Left renal cortex interstitium (tissue), 4 donors: ENCODE measurements around the gene ATP10A. TPM values are rescaled to one million over a fixed set of nuclear protein-coding genes. Genes with fewer than 3 reads are reported as not detected.

ENCODE experiments used
- DNase-seq, 4 donors: peaks; one replicate each; pipeline ENCODE4 v3.0.0-alpha.2; 2013; ENCODE audit warnings: low read depth in 4 of 4, low spot score in 2 of 4, missing footprints in 1 of 4
- polyA plus RNA-seq, 4 donors: library from polyadenylated mRNA; unstranded; fragments of 120-200 nt; gene quantifications; one replicate each; pipeline ENCODE4 v1.2.1, GENCODE V29; 2013; ENCODE audit not compliant: insufficient read length in 4 of 4

Gene ATP10A
- polyA plus RNA-seq, 4 donors: 3.0 to 5.2 (median 3.9) TPM

DNA sequence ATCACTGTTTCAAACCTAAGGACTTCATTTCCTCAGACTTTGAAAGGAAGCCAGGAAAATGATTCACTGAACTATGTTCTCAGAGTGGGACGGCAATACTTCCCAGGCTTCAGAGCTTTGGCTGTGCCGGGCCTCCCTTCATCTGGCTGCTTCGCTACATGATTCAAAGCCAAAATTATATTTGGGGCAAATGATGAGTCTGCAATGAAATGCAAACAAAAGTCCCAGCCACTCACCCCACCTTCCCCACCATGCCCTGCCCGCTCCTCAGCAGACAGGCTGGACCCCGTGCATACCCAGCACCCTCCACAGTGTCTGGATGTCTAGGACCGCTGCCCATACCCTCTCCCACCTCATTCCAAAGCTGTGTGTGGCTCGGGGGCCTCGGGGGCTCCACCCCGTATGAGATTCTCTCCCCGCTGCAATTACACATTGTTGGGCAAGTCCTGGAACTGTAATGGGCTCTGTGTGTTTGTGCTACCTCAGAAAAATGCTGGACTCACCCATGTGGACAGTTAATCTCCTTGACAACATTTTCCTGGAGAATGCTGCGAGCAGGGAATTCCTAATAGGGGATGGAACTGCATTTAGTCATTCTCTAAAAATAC, 32.2 kb downstream of the ATP10A start:
- DNase-seq: no peak

DNA sequence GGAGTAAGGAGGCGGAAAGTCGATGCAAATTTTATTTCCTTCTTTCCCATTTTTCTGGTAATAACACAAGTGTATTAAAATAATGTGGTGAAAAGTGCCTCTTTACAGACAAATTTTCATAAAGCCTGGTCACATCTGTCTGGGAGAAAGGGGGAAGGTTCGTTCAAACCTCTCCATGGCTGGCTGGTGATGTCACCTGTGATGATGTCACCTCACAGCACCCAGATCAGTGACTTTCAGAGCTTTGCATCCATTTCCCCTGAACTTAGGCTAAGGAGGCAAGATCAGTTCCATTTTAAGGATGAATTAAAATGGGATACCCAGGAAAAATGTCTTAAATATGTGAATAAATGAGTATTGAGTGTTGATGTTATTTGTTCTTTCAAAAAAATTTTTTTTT, 34.1 kb downstream of the ATP10A start:
- DNase-seq: no peak

GRCh38 chr15:25825207-25825606, 37.9 kb downstream of the ATP10A start:
- DNase-seq: no peak

GRCh38 chr15:25824618-25825017, 38.5 kb downstream of the ATP10A start:
- DNase-seq: no peak

GRCh38 chr15:25812845-25813244, 50.3 kb downstream of the ATP10A start:
- no peak for DNase-seq

- no peak for DNase-seq
Observed at GRCh38 chr15:25812073-25812472, 51.1 kb downstream of the ATP10A start.

DNA sequence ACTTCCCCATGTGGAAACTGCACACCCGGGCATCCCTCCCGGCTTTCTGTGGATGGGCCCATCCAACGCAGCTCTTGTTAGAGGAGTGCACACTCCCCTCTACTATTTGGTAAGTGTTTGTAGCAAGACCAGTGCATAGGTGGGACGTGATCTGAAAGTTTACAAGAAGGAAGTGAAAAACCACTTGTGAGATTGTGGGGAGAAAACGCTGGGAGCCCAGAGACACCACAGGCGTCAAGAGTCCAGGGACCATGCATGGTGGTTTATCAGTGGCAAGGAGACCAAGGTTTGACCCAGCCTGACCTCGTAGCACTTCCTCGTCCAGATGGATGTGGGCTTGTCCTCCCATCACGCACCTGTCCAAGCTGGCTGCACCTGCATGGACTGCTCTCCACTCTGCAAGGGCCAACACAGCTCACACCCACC, 51.6 kb downstream of the ATP10A start:
- DNase-seq: no peak

GRCh38 chr15:25810631-25811091, 52.5 kb downstream of the ATP10A start:
- DNase-seq: peak in 1 of 4 donors; percentile 24

- no peak for DNase-seq
Observed at GRCh38 chr15:25810154-25810553, 53.0 kb downstream of the ATP10A start.

- no peak for DNase-seq
Observed at GRCh38 chr15:25807063-25807462, 56.1 kb downstream of the ATP10A start.

- DNase-seq: no peak
Observed at GRCh38 chr15:25805031-25805430, 58.1 kb downstream of the ATP10A start.

DNA sequence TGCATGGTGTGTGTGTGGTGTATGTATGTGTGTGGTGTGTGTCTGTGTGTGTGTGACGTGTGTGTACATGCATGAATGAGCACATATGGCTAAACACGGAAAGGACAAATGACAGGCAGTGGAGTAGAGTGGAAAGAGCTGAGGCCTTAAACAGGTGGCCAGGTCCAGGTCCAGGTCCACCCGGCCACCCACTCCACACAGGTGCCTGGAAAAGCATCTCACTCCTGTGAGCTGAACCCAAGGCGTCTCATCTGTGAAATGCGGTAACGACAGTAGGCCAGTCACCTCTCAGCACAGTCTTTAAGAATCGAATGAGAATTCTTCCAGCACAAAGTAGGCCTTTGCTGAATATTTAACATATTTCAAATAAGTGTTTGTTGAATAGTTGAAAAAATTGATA, 58.7 kb downstream of the ATP10A start:
- no peak for DNase-seq

DNA sequence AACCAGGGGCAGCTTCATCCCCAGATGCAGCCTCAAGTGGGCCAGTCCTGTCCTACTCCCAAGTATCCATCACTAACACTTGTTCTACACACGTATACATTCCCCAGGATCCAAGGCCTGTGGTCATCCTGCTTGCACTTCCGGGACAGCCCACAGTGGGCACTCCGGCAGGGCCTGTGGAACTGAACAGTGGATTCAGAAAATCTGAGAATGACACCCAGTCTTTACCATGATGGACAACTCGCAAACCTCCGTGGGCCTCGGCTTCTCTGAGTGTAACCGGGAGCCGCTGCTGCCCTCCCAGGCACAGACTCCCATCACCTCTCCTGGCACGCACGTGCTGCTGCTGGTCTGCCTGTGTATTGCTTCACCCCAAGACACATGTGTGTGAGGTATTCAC, 59.6 kb downstream of the ATP10A start:
- no peak for DNase-seq

DNA sequence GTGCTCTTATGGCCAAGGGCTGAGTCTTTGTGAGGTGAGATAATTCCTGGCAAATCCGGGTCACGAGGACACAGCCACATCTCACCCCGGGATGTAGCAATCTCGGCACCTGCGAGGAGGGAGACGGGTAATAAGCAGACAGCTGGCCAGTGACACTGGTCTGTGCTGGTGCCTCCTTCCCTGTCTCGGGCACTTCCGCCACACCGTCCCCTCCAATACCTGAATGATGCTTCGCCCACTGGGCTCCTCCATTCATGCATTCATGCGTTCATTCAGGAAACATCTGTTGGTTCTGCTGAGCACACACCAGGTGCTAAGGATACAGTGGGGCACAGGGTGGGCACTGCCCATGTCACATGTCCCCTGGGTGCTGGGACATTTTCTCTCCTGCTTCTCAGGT, 60.1 kb downstream of the ATP10A start:
- no peak for DNase-seq

- DNase-seq: no peak
Observed at GRCh38 chr15:25802285-25802830, 60.8 kb downstream of the ATP10A start.

DNA sequence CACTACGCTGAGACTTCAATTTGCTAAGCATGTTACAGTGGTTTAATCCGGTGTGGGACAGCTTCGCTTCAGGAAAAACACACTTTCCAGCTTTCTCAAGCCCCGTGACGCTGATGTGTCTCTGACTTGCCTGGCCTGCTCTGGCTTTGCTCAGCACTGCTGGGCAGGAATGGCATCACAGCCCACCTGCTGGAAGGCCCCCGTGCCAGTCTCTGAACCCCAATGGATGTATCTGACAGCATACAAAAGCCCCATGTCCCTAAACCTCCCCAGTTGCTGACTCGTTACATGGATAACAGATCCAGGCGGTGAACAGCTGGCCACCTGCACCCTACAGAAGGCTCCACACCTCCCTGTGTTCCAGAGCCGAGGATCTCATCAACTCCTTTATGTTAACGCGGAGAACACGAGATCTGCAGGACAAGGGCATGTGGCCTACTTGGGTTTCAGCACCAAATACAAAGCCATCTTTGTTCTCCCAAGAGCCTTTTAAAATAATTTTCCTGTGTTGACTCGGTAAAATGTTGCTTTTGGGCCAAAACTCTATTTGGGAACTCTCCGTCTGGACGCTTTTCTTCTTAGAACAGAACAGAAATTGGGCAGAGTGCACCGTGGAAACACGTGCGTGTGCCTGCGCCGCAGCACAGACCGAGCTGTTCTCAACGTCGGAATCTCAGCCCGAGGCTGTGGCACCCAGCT, 61.4 kb downstream of the ATP10A start:
- no peak for DNase-seq

GRCh38 chr15:25800761-25801515, 62.2 kb downstream of the ATP10A start:
- DNase-seq: no peak

GRCh38 chr15:25799906-25800700, 63.0 kb downstream of the ATP10A start:
- DNase-seq: no peak

DNA sequence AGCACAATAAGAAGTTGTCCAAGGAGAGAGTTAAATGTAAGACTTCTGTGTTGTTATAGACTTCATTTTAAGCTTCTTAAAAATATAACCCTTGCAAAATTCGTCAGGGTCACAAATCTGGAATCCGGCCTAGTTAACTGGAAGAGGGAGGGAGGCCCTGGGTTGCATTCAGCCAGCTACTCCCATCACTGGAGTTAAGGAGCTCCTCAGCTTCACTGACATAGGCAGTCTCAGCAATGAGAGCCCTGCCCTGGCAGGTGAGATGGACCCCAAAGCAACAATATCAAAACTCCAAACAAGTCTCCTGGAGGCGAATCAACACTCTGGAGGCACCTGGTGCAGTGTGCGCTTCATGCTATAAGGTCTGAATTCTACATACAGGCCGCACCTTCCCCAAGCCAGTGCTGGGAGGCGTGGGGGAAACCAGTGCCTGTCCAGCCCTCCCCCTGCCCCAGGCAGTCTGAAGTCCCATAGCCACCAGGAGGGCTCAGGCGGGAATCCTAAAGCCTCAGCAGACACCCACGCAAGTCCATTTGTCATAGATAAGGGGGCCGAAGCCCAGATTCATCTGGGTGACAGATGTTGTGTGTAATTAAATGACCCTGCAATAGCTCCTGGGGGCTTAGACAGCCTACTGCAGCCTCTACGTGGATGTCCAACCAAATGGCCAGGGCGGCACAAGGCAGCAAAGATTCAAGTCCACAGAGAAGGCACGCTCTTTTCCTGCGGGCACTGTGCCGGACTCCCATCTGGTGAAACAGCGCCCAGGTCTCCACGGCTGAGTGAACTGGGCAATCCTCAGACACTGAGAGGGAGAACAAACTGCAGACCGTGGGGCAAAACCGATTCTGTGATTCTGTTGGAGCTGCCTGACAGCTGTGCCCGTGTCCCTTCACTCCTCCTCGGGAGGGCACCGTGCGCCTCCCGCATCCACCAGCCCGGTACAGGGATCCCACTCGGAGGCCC, 64.9 kb downstream of the ATP10A start:
- no peak for DNase-seq
